Neutrophil (primary cell): ENCODE results near the gene CNNM3.
"Not testable (repeated sequence)": the region's sequence is repeated elsewhere in the genome, so short reads cannot be mapped to it uniquely, and the experiment has no call there.

ENCODE experiments used
- H3K27ac ChIP-seq: fragments of 200-600 bp; sonication (generic); 2 replicates; pipeline ENCODE4 v1.5.1; 2016; ENCODE audit warnings: mild to moderate bottlenecking, moderate library complexity
- H3K27me3 ChIP-seq: fragments of 200-600 bp; sonication (generic); 2 replicates; pipeline ENCODE4 v1.6.0; 2016; ENCODE audit warnings: mild to moderate bottlenecking
- H3K36me3 ChIP-seq: fragments of 200-600 bp; sonication (generic); 2 replicates; pipeline ENCODE4 v1.5.1; 2017
- H3K4me1 ChIP-seq, 2 experiments: fragments of 200-600 bp in 1 of 2; sonication (generic) in 1 of 2; 1 replicate in 1 of 2; 2 replicates in 1 of 2; pipeline versions ENCODE4 v1.5.1 to v1.6.1; 2013 to 2016; ENCODE audit warnings: low read depth in 1 of 2, low read length in 1 of 2, mild to moderate bottlenecking in 1 of 2, moderate library complexity in 1 of 2; ENCODE audit not compliant: control insufficient read depth in 1 of 2, insufficient read depth in 1 of 2
- H3K4me3 ChIP-seq, 2 experiments: fragments of 200-600 bp in 1 of 2; sonication (generic) in 1 of 2; 1 replicate in 1 of 2; 2 replicates in 1 of 2; pipeline ENCODE4 v1.5.1; 2013 to 2016; ENCODE audit warnings: low read depth in 1 of 2, low read length in 1 of 2, mild to moderate bottlenecking in 1 of 2, moderate library complexity in 1 of 2
- H3K9me3 ChIP-seq: fragments of 200-600 bp; sonication (generic); 2 replicates; pipeline ENCODE4 v1.5.1; 2016
- CTCF ChIP-seq: fragments of 200-600 bp; sonication (generic); IDR thresholded peaks from 2 replicates; pipeline ENCODE4 v1.5.1; 2016; ENCODE audit warnings: antibody characterized with exemption

CNNM3 gene

GRCh38 chr2:96801786-96802595 is 14.1 kb upstream of the CNNM3 start:
- Histone ChIP-seq H3K36me3 (no peaks in the 10 kb centered on the region), H3K4me1 (peaks cover 3 to 8% of the 10 kb centered on the region in 2 experiments), H3K9me3 (no peaks in the 10 kb centered on the region), H3K4me3 (no peak overlapping the region), H3K27me3 (no peaks in the 10 kb centered on the region), H3K27ac (no peak overlapping the region)
- TF ChIP-seq CTCF = no peak

GRCh38 chr2:96802721-96803120 is 13.3 kb upstream of the CNNM3 start:
- TF ChIP-seq CTCF = no peak
- Histone ChIP-seq H3K36me3 (no peaks in the 10 kb centered on the region), H3K9me3 (no peaks in the 10 kb centered on the region), H3K27me3 (no peaks in the 10 kb centered on the region), H3K4me3 (no peak overlapping the region), H3K4me1 (peaks cover 3 to 8% of the 10 kb centered on the region in 2 experiments), H3K27ac (no peak overlapping the region)

- Histone ChIP-seq H3K9me3 (no peaks in the 10 kb centered on the region), H3K27ac (no peak overlapping the region), H3K36me3 (no peaks in the 10 kb centered on the region), H3K27me3 (no peaks in the 10 kb centered on the region), H3K4me3 (no peak overlapping the region), H3K4me1 (peaks cover 3 to 8% of the 10 kb centered on the region in 2 experiments)
- no peak for TF ChIP-seq CTCF
Measured at GRCh38 chr2:96804986-96805385, 11.1 kb upstream of the CNNM3 start.

- H3K4me3 ChIP-seq, H3K9me3 ChIP-seq, H3K27me3 ChIP-seq, H3K36me3 ChIP-seq, H3K4me1 ChIP-seq, H3K27ac ChIP-seq: not testable (repeated sequence)
Measured at GRCh38 chr2:96805946-96806345, 10.1 kb upstream of the CNNM3 start.

GRCh38 chr2:96806468-96807126 is 9.5 kb upstream of the CNNM3 start:
- Histone ChIP-seq H3K4me3 (no peak overlapping the region), H3K27me3 (no peaks in the 10 kb centered on the region), H3K27ac (no peak overlapping the region), H3K36me3 (no peaks in the 10 kb centered on the region), H3K4me1 (no peaks in the 10 kb centered on the region), H3K9me3 (no peaks in the 10 kb centered on the region)
- no peak for TF ChIP-seq CTCF

GRCh38 chr2:96807127-96807471 is 9.0 kb upstream of the CNNM3 start:
- H3K9me3 ChIP-seq = no peaks in the 10 kb centered on the region
- no peak overlapping the region for H3K4me3 ChIP-seq
- H3K4me1 ChIP-seq = no peaks in the 10 kb centered on the region
- no peak for TF ChIP-seq CTCF
- no peaks in the 10 kb centered on the region for H3K27me3 ChIP-seq
- H3K27ac ChIP-seq = no peak overlapping the region
- H3K36me3 ChIP-seq = no peaks in the 10 kb centered on the region
